ENCODE results near the gene ZNF716.
"Not testable (repeated sequence)": the region's sequence is repeated elsewhere in the genome, so short reads cannot be mapped to it uniquely, and the experiment has no call there.

ZNF716 gene

GRCh38 chr7:57449904-57450303 lies at the start of gene ZNF716:
Gene ZNF716, plus strand, starts transcription at chr7:57450177. Its CDS starts 112 bp downstream, at chr7:57450289.
- DNase-seq = no peak
- in situ Hi-C loops (cut with HindIII; ENCODE audit: low pct_ligation_motif_present, low pct_unique_long_range_greater_than_20kb, low sequenced_read_pairs) = no loop called here

GRCh38 chr7:57400531-57401155 lies 49.3 kb upstream of the ZNF716 start:
- no peak for DNase-seq
- in situ Hi-C loops (cut with HindIII; ENCODE audit: low pct_ligation_motif_present, low pct_unique_long_range_greater_than_20kb, low sequenced_read_pairs) = no loop called here

GRCh38 chr7:57403051-57403450 lies 46.9 kb upstream of the ZNF716 start:
- DNase-seq; in situ Hi-C loops (cut with HindIII; ENCODE audit: low pct_ligation_motif_present, low pct_unique_long_range_greater_than_20kb, low sequenced_read_pairs): not testable (repeated sequence)

- no peak for DNase-seq
- in situ Hi-C loops (cut with HindIII; ENCODE audit: low pct_ligation_motif_present, low pct_unique_long_range_greater_than_20kb, low sequenced_read_pairs) = no loop called here
These were observed 46.2 kb upstream of the ZNF716 start for GRCh38 chr7:57403601-57404342.

- DNase-seq = no peak
- in situ Hi-C loops (cut with HindIII; ENCODE audit: low pct_ligation_motif_present, low pct_unique_long_range_greater_than_20kb, low sequenced_read_pairs) = no loop called here
These were observed 45.5 kb upstream of the ZNF716 start for GRCh38 chr7:57404343-57404966.

- in situ Hi-C loops (cut with HindIII; ENCODE audit: low pct_ligation_motif_present, low pct_unique_long_range_greater_than_20kb, low sequenced_read_pairs) = no loop called here
- DNase-seq = no peak
These were observed 45.0 kb upstream of the ZNF716 start for GRCh38 chr7:57404967-57405421.

- in situ Hi-C loops (cut with HindIII; ENCODE audit: low pct_ligation_motif_present, low pct_unique_long_range_greater_than_20kb, low sequenced_read_pairs) = no loop called here
- DNase-seq = no peak
These were observed 42.9 kb upstream of the ZNF716 start for GRCh38 chr7:57407125-57407524.

GRCh38 chr7:57412168-57412567 lies 37.8 kb upstream of the ZNF716 start:
- in situ Hi-C loops (cut with HindIII; ENCODE audit: low pct_ligation_motif_present, low pct_unique_long_range_greater_than_20kb, low sequenced_read_pairs) = no loop called here
- DNase-seq = no peak

GRCh38 chr7:57412618-57413017 lies 37.4 kb upstream of the ZNF716 start:
- DNase-seq = no peak
- in situ Hi-C loops (cut with HindIII; ENCODE audit: low pct_ligation_motif_present, low pct_unique_long_range_greater_than_20kb, low sequenced_read_pairs) = no loop called here

GRCh38 chr7:57413529-57414398 lies 36.2 kb upstream of the ZNF716 start:
- no peak for DNase-seq
- in situ Hi-C loops (cut with HindIII; ENCODE audit: low pct_ligation_motif_present, low pct_unique_long_range_greater_than_20kb, low sequenced_read_pairs) = no loop called here

- no peak for DNase-seq
- in situ Hi-C loops (cut with HindIII; ENCODE audit: low pct_ligation_motif_present, low pct_unique_long_range_greater_than_20kb, low sequenced_read_pairs) = no loop called here
These were observed 35.6 kb upstream of the ZNF716 start for GRCh38 chr7:57414415-57414814.

- DNase-seq = no peak
- in situ Hi-C loops (cut with HindIII; ENCODE audit: low pct_ligation_motif_present, low pct_unique_long_range_greater_than_20kb, low sequenced_read_pairs) = no loop called here
These were observed 35.1 kb upstream of the ZNF716 start for GRCh38 chr7:57414852-57415251.

GRCh38 chr7:57415326-57415725 lies 34.7 kb upstream of the ZNF716 start:
- in situ Hi-C loops (cut with HindIII; ENCODE audit: low pct_ligation_motif_present, low pct_unique_long_range_greater_than_20kb, low sequenced_read_pairs) = no loop called here
- DNase-seq = no peak

- in situ Hi-C loops (cut with HindIII; ENCODE audit: low pct_ligation_motif_present, low pct_unique_long_range_greater_than_20kb, low sequenced_read_pairs) = no loop called here
- no peak for DNase-seq
These were observed 34.2 kb upstream of the ZNF716 start for GRCh38 chr7:57415730-57416129.

- DNase-seq = no peak
- in situ Hi-C loops (cut with HindIII; ENCODE audit: low pct_ligation_motif_present, low pct_unique_long_range_greater_than_20kb, low sequenced_read_pairs) = no loop called here
These were observed 33.2 kb upstream of the ZNF716 start for GRCh38 chr7:57416601-57417358.

GRCh38 chr7:57417736-57418135 lies 32.2 kb upstream of the ZNF716 start:
- in situ Hi-C loops (cut with HindIII; ENCODE audit: low pct_ligation_motif_present, low pct_unique_long_range_greater_than_20kb, low sequenced_read_pairs) = no loop called here
- DNase-seq = no peak

- in situ Hi-C loops (cut with HindIII; ENCODE audit: low pct_ligation_motif_present, low pct_unique_long_range_greater_than_20kb, low sequenced_read_pairs) = no loop called here
- DNase-seq = no peak
These were observed 26.2 kb upstream of the ZNF716 start for GRCh38 chr7:57423768-57424167.

GRCh38 chr7:57424515-57425238 lies 25.3 kb upstream of the ZNF716 start:
- no peak for DNase-seq
- in situ Hi-C loops (cut with HindIII; ENCODE audit: low pct_ligation_motif_present, low pct_unique_long_range_greater_than_20kb, low sequenced_read_pairs) = no loop called here

Measured in ACHN (cell line).